ENCODE results near the gene INPP5D.

Gene INPP5D

DNA sequence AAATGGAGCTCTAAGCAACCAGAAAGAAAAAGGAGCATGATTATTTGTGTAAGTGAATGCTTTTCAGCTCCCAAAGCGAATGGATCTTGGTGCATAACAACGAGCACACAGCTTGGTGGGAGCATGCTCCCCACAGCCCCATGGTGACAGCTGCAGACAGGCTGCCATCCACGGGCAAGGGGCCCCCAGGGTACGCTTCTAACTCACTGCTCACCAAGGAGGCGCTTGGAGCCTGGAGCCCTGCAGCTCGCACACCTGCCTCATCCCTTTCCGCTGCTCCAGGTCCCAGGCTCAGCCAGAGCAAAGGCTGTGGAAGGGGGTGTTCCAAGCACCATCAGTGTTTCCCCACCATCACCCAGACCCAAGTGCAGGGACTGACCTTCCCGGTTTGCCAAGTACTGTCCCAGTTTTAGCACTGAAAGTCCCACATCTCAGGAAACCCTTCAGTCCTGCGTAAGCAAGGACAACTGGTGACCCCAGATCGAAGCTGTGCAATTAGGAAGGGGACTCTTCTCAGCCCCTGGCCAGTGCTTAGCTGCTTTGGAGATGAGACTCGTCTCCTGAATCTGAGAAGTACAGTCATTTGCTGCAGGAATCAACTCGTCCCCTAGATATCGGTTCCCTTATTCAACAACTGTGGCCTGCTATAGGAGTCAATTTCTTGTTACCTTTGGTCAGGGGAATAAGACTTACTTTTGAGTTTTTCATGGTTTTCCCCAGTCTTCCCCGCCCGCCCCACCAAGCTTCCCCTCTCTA, 141.3 kb downstream of the INPP5D start:
- H3K27me3 ChIP-seq (ENCODE audit: low read length): no peaks in the 10 kb centered on the region
- H3K9me3 ChIP-seq (ENCODE audit: insufficient read depth, low read length): no peaks in the 10 kb centered on the region
- H3K9me2 ChIP-seq (replicated peaks; ENCODE audit: insufficient read depth, low read length): no peaks in the 10 kb centered on the region
- H3K9ac ChIP-seq (ENCODE audit: low read length): no peak overlapping the region
- no peak for TF ChIP-seq EZH2phosphoT487 (conservative IDR thresholded peaks at IDR 0.05; ENCODE audit: low read length)
- TF ChIP-seq, protein P1, sequence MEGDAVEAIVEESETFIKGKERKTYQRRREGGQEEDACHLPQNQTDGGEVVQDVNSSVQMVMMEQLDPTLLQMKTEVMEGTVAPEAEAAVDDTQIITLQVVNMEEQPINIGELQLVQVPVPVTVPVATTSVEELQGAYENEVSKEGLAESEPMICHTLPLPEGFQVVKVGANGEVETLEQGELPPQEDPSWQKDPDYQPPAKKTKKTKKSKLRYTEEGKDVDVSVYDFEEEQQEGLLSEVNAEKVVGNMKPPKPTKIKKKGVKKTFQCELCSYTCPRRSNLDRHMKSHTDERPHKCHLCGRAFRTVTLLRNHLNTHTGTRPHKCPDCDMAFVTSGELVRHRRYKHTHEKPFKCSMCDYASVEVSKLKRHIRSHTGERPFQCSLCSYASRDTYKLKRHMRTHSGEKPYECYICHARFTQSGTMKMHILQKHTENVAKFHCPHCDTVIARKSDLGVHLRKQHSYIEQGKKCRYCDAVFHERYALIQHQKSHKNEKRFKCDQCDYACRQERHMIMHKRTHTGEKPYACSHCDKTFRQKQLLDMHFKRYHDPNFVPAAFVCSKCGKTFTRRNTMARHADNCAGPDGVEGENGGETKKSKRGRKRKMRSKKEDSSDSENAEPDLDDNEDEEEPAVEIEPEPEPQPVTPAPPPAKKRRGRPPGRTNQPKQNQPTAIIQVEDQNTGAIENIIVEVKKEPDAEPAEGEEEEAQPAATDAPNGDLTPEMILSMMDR (IDR thresholded peaks at IDR 0.05; ENCODE audit: insufficient read depth, low read length, poor library complexity, severe bottlenecking): no peak
- H3K79me2 ChIP-seq (ENCODE audit: insufficient read depth, low read length): no peaks in the 10 kb centered on the region
- no peak overlapping the region for H3K4me2 ChIP-seq (ENCODE audit: low read depth, low read length, poor library complexity, severe bottlenecking)
- no peaks in the 10 kb centered on the region for H4K20me1 ChIP-seq (ENCODE audit: low read depth, low read length)
- no peaks in the 10 kb centered on the region for H3K36me3 ChIP-seq (ENCODE audit: low read length)
- no peaks in the 10 kb centered on the region for H3F3A ChIP-seq (ENCODE audit: insufficient read depth)
- no peak overlapping the region for H3K27ac ChIP-seq (ENCODE audit: low read depth, low read length)
- H2AFZ ChIP-seq (ENCODE audit: low read depth, low read length, severe bottlenecking): no peak overlapping the region
- H3K4me3 ChIP-seq (ENCODE audit: insufficient read depth, low read length, poor library complexity, severe bottlenecking): no peak overlapping the region

- Histone ChIP-seq H3K27ac (ENCODE audit: low read depth, low read length) (no peak overlapping the region), H2AFZ (ENCODE audit: low read depth, low read length, severe bottlenecking) (no peak overlapping the region), H3K27me3 (ENCODE audit: low read length) (no peaks in the 10 kb centered on the region), H3F3A (ENCODE audit: insufficient read depth) (no peaks in the 10 kb centered on the region), H3K4me3 (ENCODE audit: insufficient read depth, low read length, poor library complexity, severe bottlenecking) (no peak overlapping the region), H3K4me2 (ENCODE audit: low read depth, low read length, poor library complexity, severe bottlenecking) (no peak overlapping the region), H3K9ac (ENCODE audit: low read length) (no peak overlapping the region), H3K9me2 (replicated peaks; ENCODE audit: insufficient read depth, low read length) (no peaks in the 10 kb centered on the region), H4K20me1 (ENCODE audit: low read depth, low read length) (no peaks in the 10 kb centered on the region), H3K79me2 (ENCODE audit: insufficient read depth, low read length) (no peaks in the 10 kb centered on the region), H3K9me3 (ENCODE audit: insufficient read depth, low read length) (no peaks in the 10 kb centered on the region), H3K36me3 (ENCODE audit: low read length) (no peaks in the 10 kb centered on the region)
- TF ChIP-seq, protein P1 (IDR thresholded peaks at IDR 0.05; ENCODE audit: insufficient read depth, low read length, poor library complexity, severe bottlenecking): no peak
- no peak for TF ChIP-seq EZH2phosphoT487 (conservative IDR thresholded peaks at IDR 0.05; ENCODE audit: low read length)
These were observed 142.4 kb downstream of the INPP5D start for GRCh38 chr2:233202531-233202944.

GRCh38 chr2:233203060-233203459, 142.9 kb downstream of the INPP5D start:
- Histone ChIP-seq H3K79me2 (ENCODE audit: insufficient read depth, low read length) (no peaks in the 10 kb centered on the region), H3K27ac (ENCODE audit: low read depth, low read length) (no peak overlapping the region), H3K4me2 (ENCODE audit: low read depth, low read length, poor library complexity, severe bottlenecking) (no peak overlapping the region), H3F3A (ENCODE audit: insufficient read depth) (no peaks in the 10 kb centered on the region), H3K27me3 (ENCODE audit: low read length) (no peaks in the 10 kb centered on the region), H3K9me3 (ENCODE audit: insufficient read depth, low read length) (no peaks in the 10 kb centered on the region), H3K36me3 (ENCODE audit: low read length) (no peaks in the 10 kb centered on the region), H3K4me3 (ENCODE audit: insufficient read depth, low read length, poor library complexity, severe bottlenecking) (no peak overlapping the region), H3K9ac (ENCODE audit: low read length) (no peak overlapping the region), H3K9me2 (replicated peaks; ENCODE audit: insufficient read depth, low read length) (no peaks in the 10 kb centered on the region), H2AFZ (ENCODE audit: low read depth, low read length, severe bottlenecking) (no peak overlapping the region), H4K20me1 (ENCODE audit: low read depth, low read length) (no peaks in the 10 kb centered on the region)
- TF ChIP-seq, protein P1 (IDR thresholded peaks at IDR 0.05; ENCODE audit: insufficient read depth, low read length, poor library complexity, severe bottlenecking): no peak
- TF ChIP-seq EZH2phosphoT487 (conservative IDR thresholded peaks at IDR 0.05; ENCODE audit: low read length): no peak

Measured in SU-DHL-6 (cell line).